ENCODE results near the gene CAVIN1.
"Not testable (repeated sequence)": the region's sequence is repeated elsewhere in the genome, so short reads cannot be mapped to it uniquely, and the experiment has no call there.

Gene CAVIN1

GRCh38 chr17:42372142-42372541 is 50.9 kb downstream of the CAVIN1 start:
- DNase-seq = no peak

- not testable (repeated sequence) for DNase-seq
Observed at GRCh38 chr17:42368797-42369561, 54.1 kb downstream of the CAVIN1 start.

DNA sequence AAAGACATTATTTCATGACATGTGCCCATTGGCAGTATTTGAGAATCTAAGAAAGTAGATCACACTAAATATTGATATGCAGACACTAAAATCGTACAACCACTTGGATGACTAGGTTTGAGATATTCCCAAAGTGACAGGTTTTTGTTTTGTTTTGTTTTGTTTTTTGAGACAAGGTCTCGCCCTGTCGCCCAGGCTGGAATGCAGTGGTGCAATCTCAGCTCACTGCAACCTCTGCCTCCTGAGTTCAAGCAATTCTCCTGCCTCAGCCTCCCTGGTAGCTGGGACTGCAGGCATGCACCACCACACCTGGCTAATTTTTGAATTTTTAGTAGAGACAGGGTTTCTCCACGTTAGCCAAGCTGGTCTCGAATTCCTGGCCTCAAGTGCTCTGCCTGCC is 54.7 kb downstream of the CAVIN1 start:
- not testable (repeated sequence) for DNase-seq

GRCh38 chr17:42366176-42367023 is 56.7 kb downstream of the CAVIN1 start:
- peak; percentile 32 for DNase-seq

- DNase-seq = no peak
Observed at GRCh38 chr17:42365136-42365535, 57.9 kb downstream of the CAVIN1 start.

GRCh38 chr17:42363767-42364585 is 59.1 kb downstream of the CAVIN1 start:
- DNase-seq = no peak

GRCh38 chr17:42363231-42363630 is 59.8 kb downstream of the CAVIN1 start:
- DNase-seq = no peak

DNA sequence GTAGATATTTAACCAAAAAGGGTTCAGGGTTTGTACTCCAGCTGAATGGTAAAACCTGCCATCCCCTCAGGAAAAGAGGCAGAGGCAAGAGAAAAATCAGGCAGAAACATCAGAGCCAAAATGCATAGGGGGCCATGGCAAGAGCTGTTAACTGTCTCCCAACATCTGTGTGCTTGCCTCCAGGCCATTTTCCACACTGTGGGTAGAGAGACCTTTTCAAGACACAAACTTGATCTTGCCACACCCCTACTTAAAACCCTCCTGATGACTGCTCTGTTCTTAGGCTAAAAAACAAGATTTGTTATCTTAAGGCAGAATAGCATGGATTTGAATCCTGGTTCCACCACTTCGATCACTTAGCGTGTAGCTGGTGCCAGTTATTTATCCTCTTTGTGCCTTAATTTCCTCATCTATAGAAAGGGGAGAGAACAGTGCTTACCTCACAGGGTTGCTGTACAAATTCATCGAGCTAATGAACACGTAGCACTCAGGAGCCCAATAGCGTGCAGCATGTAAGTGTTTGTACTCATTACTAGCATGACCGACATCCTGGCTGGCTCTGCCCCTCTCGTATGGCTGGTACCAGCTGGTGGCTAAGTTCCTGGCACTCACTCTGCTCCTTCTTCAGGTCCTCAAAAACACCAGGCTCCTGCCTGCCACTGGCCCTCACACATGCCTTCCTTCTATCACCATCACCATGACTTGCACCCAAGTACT is 60.7 kb downstream of the CAVIN1 start:
- DNase-seq = peak; percentile 94

DNA sequence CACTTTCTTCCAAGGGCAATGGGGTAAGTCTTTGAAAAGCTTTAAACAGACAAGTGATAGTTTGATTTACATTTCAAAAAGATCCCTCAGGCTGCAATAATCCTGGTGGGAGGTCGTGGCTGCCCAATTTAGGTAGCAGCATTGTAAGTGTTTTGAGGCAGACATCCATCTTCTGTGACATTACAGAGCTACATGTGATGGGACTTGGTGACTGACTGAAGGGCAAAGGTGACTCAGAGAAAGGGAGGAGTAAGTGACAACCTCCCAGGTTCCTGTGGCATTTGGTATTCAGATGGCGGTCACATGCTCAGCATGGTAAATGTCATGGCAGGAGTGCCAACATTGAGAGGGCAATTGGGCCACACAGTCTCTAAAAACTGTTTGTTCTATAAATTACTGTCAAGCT is 61.3 kb downstream of the CAVIN1 start:
- DNase-seq = peak; percentile 91

DNA sequence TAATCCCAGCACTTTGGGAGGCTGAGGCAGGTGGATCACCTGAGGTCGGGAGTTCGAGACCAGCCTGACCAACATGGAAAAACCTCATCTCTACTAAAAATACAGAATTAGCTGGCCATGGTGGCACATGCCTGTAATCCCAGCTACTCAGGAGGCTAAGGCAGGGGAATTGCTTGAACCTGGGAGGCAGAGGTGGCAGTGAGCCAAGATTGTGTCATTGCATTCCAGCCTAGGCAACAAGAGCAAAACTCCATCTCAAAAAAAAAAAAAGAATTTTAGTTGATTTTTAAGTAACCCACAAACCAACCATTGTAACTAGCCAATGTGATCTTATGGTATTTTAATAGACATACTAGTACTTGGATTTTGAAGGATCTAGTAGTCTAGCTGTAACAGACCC is 62.7 kb downstream of the CAVIN1 start:
- DNase-seq = peak; percentile 18

GRCh38 chr17:42359133-42359532 is 63.9 kb downstream of the CAVIN1 start:
- no peak for DNase-seq

DNA sequence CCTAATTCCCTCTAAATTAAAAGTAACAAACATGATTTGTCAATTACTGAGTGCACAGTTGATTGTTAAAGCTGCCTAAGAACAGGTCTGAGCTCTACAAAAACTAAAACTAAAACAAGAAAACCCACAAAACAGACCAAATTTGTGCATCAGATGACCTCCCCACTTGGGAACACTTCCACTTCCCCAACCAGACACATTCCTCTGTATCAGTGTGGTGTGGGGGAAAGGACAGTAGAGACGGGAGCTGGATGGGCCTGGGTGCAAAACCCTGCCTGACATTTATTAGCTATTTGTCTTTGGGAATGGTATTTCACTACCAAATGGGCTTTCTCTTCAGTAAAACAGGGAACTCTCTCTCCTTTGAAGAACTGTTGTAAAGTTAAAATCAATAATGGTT is 64.6 kb downstream of the CAVIN1 start:
- DNase-seq = no peak

- no peak for DNase-seq
Observed at GRCh38 chr17:42354956-42355843, 67.9 kb downstream of the CAVIN1 start.
